ENCODE results near the gene UBE2Q1.

UBE2Q1 gene

GRCh38 chr1:154557939-154558719, at the start of gene UBE2Q1:
Gene UBE2Q1, minus strand, starts transcription at chr1:154558662. Its CDS starts 109 bp downstream, at chr1:154558553.
- Mint-ChIP-seq H3K4me1 (peaks cover 25% of the 10 kb centered on the region), H3K36me3 (peaks cover 26% of the 10 kb centered on the region), H3K27ac (peak within 1 kb of the TSS; percentile 85), H3K9me3 (no peaks in the 10 kb centered on the region), H3K27me3 (no peaks in the 10 kb centered on the region), H3K4me3 (peak within 1 kb of the TSS; percentile 86)
- ATAC-seq, result peak; percentile 29

DNA sequence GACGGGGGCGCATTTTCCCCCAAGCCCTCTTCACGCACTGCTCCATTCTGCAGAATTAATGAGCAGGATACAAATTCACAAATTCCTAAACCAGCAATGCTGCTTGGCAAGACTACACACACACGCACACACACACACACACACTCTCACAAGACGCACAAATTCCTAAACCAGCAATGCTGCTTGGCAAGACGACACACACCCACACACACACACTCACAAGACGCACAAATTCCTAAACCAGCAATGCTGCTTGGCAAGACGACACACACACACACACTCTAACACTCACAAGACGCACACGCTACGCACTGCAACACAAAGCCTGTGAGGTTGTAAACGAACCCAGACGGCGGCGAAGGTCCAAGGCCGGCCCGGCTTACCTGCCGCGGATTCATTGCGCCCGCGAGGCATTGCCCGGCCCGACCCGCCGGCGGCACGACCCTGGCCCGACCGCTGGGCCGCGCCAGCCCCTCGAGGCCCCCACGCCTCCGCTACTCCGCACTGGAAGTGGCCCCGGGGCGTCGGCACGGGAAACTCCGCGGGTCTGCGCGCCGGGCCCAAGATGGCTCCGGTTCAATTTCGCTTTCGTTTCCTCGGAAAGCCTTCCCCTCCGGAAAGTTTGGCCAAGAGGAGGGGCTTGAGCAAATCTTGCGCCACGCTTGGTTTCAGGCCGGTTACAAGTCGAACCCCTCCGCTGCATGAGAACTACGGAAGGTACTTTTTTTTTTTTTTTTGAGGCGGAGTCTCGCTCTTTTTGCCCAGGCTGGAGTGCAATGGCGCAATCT, 49.3 kb upstream of the UBE2Q1 start, which contains the start of gene ADAR:
Gene ADAR (minus strand): TSS at position 578 of the 788 bp plus-strand sequence. CDS start 180 bp downstream, at position 398.
- Mint-ChIP-seq H3K27ac (peak within 1 kb of the TSS; percentile 95), H3K27me3 (no peaks in the 10 kb centered on the region), H3K36me3 (peaks cover 19% of the 10 kb centered on the region), H3K4me1 (peaks cover 70% of the 10 kb centered on the region), H3K9me3 (no peaks in the 10 kb centered on the region), H3K4me3 (peak within 1 kb of the TSS; percentile 92)
- peak; percentile 94 for ATAC-seq

- Mint-ChIP-seq H3K27me3 (no peaks in the 10 kb centered on the region), H3K4me3 (peak overlapping the region; percentile 92), H3K4me1 (peaks cover 70% of the 10 kb centered on the region), H3K9me3 (no peaks in the 10 kb centered on the region), H3K27ac (peak overlapping the region; percentile 95), H3K36me3 (peaks cover 21% of the 10 kb centered on the region)
- ATAC-seq, result peak; percentile 13
These were observed 48.7 kb upstream of the UBE2Q1 start for GRCh38 chr1:154607106-154607608.

GRCh38 chr1:154605534-154605933, 47.1 kb upstream of the UBE2Q1 start:
- Mint-ChIP-seq H3K4me3 (no peak overlapping the region), H3K9me3 (no peaks in the 10 kb centered on the region), H3K27ac (peak overlapping the region; percentile 63), H3K36me3 (peaks cover 34% of the 10 kb centered on the region), H3K27me3 (no peaks in the 10 kb centered on the region), H3K4me1 (peaks cover 62% of the 10 kb centered on the region)
- ATAC-seq, result no peak

- Mint-ChIP-seq H3K4me3 (no peak overlapping the region), H3K27ac (peak overlapping the region; percentile 63), H3K9me3 (no peaks in the 10 kb centered on the region), H3K36me3 (peaks cover 53% of the 10 kb centered on the region), H3K4me1 (peaks cover 59% of the 10 kb centered on the region), H3K27me3 (no peaks in the 10 kb centered on the region)
- ATAC-seq, result no peak
These were observed 44.9 kb upstream of the UBE2Q1 start for GRCh38 chr1:154603317-154603716.

DNA sequence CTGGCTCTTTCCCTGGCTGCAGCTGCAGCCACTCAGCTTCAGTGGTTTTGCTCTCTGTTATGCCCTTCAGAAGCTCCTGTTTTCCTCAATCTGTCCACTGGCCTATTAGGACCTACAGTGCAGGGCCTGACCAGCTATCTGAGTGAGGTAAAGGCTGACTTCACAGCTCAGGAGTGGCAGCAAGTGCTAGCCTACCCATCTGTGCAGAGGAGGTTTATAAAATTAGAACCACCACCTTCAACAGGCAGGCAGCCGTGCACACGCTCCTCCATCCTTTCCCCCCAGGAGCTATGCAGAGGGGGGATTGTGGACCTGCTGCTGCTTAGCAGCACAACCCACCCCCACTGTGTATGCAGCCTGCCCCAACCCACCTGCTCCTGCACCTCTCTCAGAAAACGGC, 41.2 kb upstream of the UBE2Q1 start:
- H3K4me1 Mint-ChIP-seq, result peaks cover 34% of the 10 kb centered on the region
- H3K4me3 Mint-ChIP-seq, result no peak overlapping the region
- ATAC-seq, result no peak
- H3K27ac Mint-ChIP-seq, result peak overlapping the region; percentile 49
- no peaks in the 10 kb centered on the region for H3K9me3 Mint-ChIP-seq
- H3K36me3 Mint-ChIP-seq, result peaks cover 66% of the 10 kb centered on the region
- no peaks in the 10 kb centered on the region for H3K27me3 Mint-ChIP-seq

GRCh38 chr1:154598871-154599635, 40.6 kb upstream of the UBE2Q1 start:
- H3K27ac Mint-ChIP-seq, result no peak overlapping the region
- H3K36me3 Mint-ChIP-seq, result peaks cover 67% of the 10 kb centered on the region
- no peaks in the 10 kb centered on the region for H3K27me3 Mint-ChIP-seq
- H3K4me3 Mint-ChIP-seq, result no peak overlapping the region
- ATAC-seq, result no peak
- no peaks in the 10 kb centered on the region for H3K9me3 Mint-ChIP-seq
- H3K4me1 Mint-ChIP-seq, result peaks cover 28% of the 10 kb centered on the region

GRCh38 chr1:154595621-154596020, 37.2 kb upstream of the UBE2Q1 start:
- H3K27ac Mint-ChIP-seq, result no peak overlapping the region

GRCh38 chr1:154594811-154595210, 36.3 kb upstream of the UBE2Q1 start:
- Mint-ChIP-seq H3K4me1 (peaks cover 7% of the 10 kb centered on the region), H3K4me3 (no peak overlapping the region), H3K36me3 (peaks cover 70% of the 10 kb centered on the region), H3K9me3 (no peaks in the 10 kb centered on the region), H3K27me3 (no peaks in the 10 kb centered on the region), H3K27ac (no peak overlapping the region)
- no peak for ATAC-seq

More at GRCh38 chr1:154595621-154596020, 37.2 kb upstream of the UBE2Q1 start:
- peaks cover 15% of the 10 kb centered on the region for H3K4me1 Mint-ChIP-seq
- H3K36me3 Mint-ChIP-seq, result peaks cover 74% of the 10 kb centered on the region
- H3K4me3 Mint-ChIP-seq, result no peak overlapping the region
- ATAC-seq, result no peak
- no peaks in the 10 kb centered on the region for H3K27me3 Mint-ChIP-seq
- H3K9me3 Mint-ChIP-seq, result no peaks in the 10 kb centered on the region

DNA sequence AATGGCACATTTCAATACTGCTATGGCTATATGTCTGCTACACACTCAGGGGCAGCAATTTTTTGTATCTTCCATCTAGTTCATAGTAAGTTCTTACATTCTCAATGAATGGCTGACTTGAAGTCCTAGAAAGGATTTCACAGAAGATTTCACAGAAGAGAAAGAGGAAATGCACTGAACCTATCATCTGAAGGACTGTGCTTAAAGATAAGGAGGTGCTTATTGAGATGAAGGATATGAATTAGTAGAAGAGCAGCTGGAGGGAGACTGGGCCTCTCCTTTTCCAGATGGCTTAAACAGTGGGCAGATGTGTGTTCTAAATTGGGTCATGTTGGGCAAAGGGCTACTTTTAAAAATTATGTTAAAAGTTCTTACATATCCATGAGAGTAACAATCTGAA, 34.9 kb upstream of the UBE2Q1 start:
- peaks cover 73% of the 10 kb centered on the region for H3K36me3 Mint-ChIP-seq
- H3K4me3 Mint-ChIP-seq, result no peak overlapping the region
- H3K27ac Mint-ChIP-seq, result no peak overlapping the region
- H3K4me1 Mint-ChIP-seq, result no peaks in the 10 kb centered on the region
- no peaks in the 10 kb centered on the region for H3K9me3 Mint-ChIP-seq
- ATAC-seq, result no peak
- no peaks in the 10 kb centered on the region for H3K27me3 Mint-ChIP-seq

DNA sequence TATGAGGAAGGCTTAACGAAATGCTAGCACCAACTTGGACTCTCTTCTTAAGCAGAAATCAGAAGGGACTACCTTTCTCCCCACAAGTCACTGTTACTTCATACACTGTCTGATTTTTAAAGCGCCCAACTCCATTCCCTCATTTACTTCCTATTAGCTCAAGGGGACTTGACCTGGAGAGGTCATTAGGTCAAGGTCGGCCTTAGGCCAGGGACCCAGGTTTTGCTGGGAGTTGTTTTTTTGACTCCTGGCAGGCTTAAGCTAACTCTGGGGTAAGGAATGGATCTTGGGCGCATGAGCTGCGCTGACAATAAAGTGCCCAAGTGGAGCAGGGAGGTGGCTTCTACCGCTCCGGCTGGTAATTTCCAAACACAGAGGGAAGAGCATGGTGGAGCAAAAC, 32.7 kb upstream of the UBE2Q1 start:
- Mint-ChIP-seq H3K9me3 (no peaks in the 10 kb centered on the region), H3K27ac (no peak overlapping the region), H3K27me3 (no peaks in the 10 kb centered on the region), H3K4me3 (no peak overlapping the region), H3K36me3 (peaks cover 78% of the 10 kb centered on the region), H3K4me1 (peaks cover 5% of the 10 kb centered on the region)
- no peak for ATAC-seq

DNA sequence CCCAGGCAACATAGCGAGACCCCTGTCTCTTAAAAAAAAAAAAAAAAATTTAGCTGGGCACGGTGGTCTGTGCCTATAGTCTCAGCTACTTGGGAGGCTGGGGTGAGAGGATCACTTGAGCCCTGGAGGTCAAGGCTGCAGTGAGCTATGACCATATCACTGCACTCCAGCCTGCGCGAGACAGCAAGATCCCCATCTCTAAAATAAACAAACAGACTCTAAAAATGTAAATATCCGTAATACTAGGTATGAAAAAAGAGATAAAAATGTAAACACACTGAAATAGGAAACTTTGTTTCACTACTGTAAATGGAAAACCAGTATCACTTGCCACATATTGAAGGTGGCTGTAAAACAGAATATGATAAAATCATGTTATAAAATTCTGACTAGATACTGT, 32.3 kb upstream of the UBE2Q1 start:
- Mint-ChIP-seq H3K27ac (no peak overlapping the region), H3K9me3 (no peaks in the 10 kb centered on the region), H3K4me3 (no peak overlapping the region), H3K4me1 (peaks cover 9% of the 10 kb centered on the region), H3K27me3 (no peaks in the 10 kb centered on the region), H3K36me3 (peaks cover 83% of the 10 kb centered on the region)
- ATAC-seq, result no peak

DNA sequence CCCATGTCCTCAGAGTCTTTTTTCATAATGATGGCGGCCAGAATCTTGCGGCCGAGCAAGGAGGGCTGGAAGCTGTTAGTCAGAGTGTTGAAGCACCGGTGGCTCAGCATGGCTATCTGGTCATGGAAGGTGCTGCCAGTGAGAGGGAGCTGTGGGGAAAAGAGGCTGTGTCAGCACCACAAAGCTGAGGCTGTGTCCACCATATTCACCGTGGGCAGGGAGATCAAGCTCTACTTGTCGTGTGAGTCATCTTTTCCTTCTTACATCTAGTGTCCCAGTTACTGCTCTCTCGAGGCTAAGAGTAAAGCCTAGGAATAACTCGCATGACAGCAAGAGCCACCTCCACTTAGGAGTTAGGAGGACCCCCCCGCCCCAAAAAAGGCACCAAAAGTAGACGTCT, 31.3 kb upstream of the UBE2Q1 start:
- Mint-ChIP-seq H3K27ac (no peak overlapping the region), H3K9me3 (no peaks in the 10 kb centered on the region), H3K36me3 (peaks cover 89% of the 10 kb centered on the region), H3K4me1 (peaks cover 19% of the 10 kb centered on the region), H3K4me3 (no peak overlapping the region), H3K27me3 (no peaks in the 10 kb centered on the region)
- no peak for ATAC-seq

DNA sequence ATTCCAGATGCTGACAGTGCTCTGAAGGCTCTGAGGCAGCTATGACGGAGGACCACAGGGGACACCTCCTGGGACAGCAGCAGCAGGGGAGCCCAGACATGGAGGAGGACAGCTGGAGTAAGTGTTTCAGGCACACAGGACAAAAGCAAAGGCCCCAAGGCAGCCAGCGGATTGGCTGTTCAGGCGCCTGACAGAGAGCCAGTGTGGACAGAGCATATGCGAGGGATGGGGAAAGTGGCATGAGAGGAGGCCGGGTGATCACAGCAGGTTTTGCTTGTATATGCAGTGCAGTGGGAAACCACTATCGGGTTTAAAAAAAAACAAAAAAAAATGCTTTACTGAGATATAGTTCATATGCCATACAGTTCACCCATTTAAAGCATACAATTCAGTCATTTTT, 28.2 kb upstream of the UBE2Q1 start:
- Mint-ChIP-seq H3K9me3 (no peaks in the 10 kb centered on the region), H3K4me3 (no peak overlapping the region), H3K27ac (no peak overlapping the region), H3K27me3 (no peaks in the 10 kb centered on the region), H3K36me3 (peaks cover 89% of the 10 kb centered on the region), H3K4me1 (peaks cover 29% of the 10 kb centered on the region)
- ATAC-seq, result no peak

DNA sequence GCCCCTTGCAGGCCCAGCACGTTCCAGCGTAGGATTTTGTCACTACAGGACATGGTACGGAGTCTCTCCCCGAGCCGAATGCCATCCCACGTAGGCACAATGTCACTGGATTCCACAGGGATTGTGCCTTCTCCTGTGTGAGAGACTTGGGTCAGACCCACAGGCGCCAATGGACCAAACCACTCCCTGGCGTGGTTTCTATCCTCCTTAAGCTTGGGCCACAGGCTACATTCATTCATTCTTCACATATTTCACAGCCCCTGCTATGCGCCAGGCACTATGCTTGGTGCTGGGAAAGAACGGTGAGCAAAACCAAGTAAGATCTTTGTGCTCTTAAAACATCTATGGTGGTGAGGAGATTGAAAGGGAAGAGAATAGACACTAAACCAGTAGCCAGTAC, 27.8 kb upstream of the UBE2Q1 start:
- H3K9me3 Mint-ChIP-seq, result no peaks in the 10 kb centered on the region
- no peaks in the 10 kb centered on the region for H3K27me3 Mint-ChIP-seq
- no peak overlapping the region for H3K27ac Mint-ChIP-seq
- H3K4me1 Mint-ChIP-seq, result peaks cover 29% of the 10 kb centered on the region
- no peak for ATAC-seq
- peaks cover 88% of the 10 kb centered on the region for H3K36me3 Mint-ChIP-seq
- no peak overlapping the region for H3K4me3 Mint-ChIP-seq
